Parathyroid adenoma (tissue), 2 donors: ENCODE results near the gene ISL2.

Source experiments
- H2AFZ ChIP-seq: fragments of 300-600 bp; sonication (generic); one replicate; pipeline ENCODE4 v1.7.0; 2017; ENCODE audit warnings: antibody characterized with exemption, mild to moderate bottlenecking
- H3K27ac ChIP-seq: fragments of 300-600 bp; sonication (generic); one replicate; pipeline ENCODE4 v1.7.0; 2017
- H3K27me3 ChIP-seq: fragments of 300-600 bp; sonication (generic); one replicate; pipeline ENCODE4 v1.7.0; 2017; ENCODE audit warnings: low read length; ENCODE audit not compliant: control insufficient read depth, insufficient read depth
- H3K36me3 ChIP-seq: fragments of 300-600 bp; sonication (generic); one replicate; pipeline ENCODE4 v1.7.0; 2017; ENCODE audit warnings: low read length; ENCODE audit not compliant: control insufficient read depth, insufficient read depth
- H3K4me1 ChIP-seq: fragments of 300-600 bp; sonication (generic); one replicate; pipeline ENCODE4 v1.7.0; 2017; ENCODE audit warnings: control low read depth
- H3K4me2 ChIP-seq: fragments of 300-600 bp; sonication (generic); one replicate; pipeline ENCODE4 v1.7.0; 2017; ENCODE audit warnings: low read length
- H3K4me3 ChIP-seq: fragments of 300-600 bp; sonication (generic); one replicate; pipeline ENCODE4 v1.7.0; 2017; ENCODE audit warnings: low read depth, low read length
- H3K79me2 ChIP-seq: fragments of 300-600 bp; sonication (generic); one replicate; pipeline ENCODE4 v1.7.0; 2017; ENCODE audit warnings: control low read depth
- H3K9ac ChIP-seq: fragments of 300-600 bp; sonication (generic); one replicate; pipeline ENCODE4 v1.7.0; 2017; ENCODE audit warnings: mild to moderate bottlenecking
- H3K9me3 ChIP-seq: fragments of 300-600 bp; sonication (generic); one replicate; pipeline ENCODE4 v1.7.0; 2017; ENCODE audit warnings: low read length; ENCODE audit not compliant: control insufficient read depth
- CTCF ChIP-seq: fragments of 300-600 bp; sonication (generic); IDR thresholded peaks from one replicate; pipeline ENCODE4 v1.7.0; 2017; ENCODE audit warnings: antibody characterized with exemption, mild to moderate bottlenecking
- donor health status: primary hyperparathyroidism.

Gene ISL2

DNA sequence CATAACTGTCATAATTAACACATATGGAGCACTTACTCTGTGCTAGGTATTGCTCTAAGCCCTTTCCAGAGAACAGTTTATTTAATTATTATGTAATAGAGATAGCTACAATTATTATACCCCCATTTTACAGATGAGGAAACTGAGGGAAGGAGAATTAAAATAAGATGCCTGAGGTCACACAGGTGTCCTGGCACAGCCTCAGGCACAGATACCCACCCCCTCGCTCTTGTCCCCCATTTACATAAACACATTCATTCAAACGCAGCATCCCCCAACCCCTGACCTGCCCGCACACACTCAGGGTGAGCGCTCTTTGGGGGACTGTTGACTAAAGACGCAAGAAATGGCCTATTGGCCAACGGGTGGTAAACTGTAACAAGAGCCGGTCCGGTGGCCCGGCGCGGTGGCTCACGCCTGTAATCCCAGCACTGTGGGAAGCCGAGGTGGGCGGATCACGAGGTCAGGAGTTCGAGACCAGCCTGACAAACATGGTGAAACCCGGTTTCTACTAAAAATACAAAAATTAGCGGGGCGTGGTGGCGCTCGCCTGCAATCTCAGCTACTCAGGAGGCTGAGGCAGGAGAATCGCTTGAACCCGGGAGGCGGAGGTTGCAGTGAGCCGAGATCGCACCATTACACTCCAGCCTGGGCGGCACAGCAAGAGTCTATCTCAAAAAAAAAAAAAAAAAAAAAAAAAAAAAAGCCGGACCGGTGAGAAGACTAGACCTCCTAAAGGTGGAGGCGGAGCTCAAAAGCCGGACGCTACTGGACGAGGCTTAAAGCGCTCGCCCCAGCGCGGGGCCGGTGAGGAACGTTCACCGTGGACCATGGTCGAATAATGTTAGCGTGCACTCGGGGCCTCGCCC, 1.9 kb upstream of the ISL2 start:
- no peak overlapping the region for H3K27ac ChIP-seq
- H3K9ac ChIP-seq = no peak overlapping the region
- no peaks in the 10 kb centered on the region for H3K79me2 ChIP-seq
- H3K4me1 ChIP-seq = no peaks in the 10 kb centered on the region
- no peaks in the 10 kb centered on the region for H3K36me3 ChIP-seq
- no peak overlapping the region for H2AFZ ChIP-seq
- H3K27me3 ChIP-seq = no peaks in the 10 kb centered on the region
- H3K4me2 ChIP-seq = no peak overlapping the region
- TF ChIP-seq CTCF = no peak
- no peaks in the 10 kb centered on the region for H3K9me3 ChIP-seq
- H3K4me3 ChIP-seq = no peak overlapping the region

DNA sequence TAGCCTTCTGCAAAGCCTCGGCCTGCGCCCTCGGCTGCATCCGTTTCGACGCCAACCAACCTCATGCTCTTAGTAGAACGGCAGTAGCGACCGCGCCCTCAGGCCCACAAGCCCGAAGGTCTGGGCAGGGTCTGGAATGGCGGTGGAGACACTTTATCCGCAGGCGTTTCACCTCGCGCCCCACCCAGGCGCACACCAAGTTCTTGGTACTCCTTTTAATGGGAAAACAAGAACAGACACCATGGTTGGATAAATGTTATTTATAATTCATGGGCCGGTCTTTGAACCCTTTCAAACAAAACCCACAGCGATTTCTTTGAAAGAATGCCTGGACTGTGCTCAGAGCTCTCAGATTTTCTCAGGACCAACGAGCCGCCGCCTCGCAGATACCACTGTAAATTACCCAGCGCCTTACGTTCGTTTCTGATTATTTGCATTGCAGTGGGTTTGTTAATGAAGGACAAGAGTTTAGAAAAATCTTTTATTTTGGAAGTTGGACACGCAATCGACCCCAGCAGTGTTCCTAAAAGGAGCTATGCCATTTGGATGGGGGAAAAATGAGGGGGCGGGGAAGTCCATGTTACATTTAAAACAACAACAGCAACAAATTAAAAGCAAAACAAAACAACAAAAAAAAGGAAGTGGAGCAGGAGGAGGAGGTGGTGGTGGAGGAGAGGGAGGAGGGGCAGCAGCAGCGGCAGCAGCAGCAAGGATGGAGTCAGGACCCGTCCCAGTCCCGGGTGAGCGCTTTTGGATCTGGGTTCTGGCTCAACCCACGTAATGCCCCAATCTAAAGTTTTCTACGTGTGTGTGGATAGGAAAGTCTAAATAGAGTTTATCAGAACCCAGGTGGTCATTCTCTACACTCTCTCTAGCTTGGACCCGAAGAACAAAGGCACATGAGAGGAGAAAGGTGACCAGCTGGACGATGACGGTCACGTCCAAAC, 993 bp upstream of the ISL2 start:
- Histone ChIP-seq H3K27ac (no peak overlapping the region), H3K4me2 (no peak overlapping the region), H3K4me1 (no peaks in the 10 kb centered on the region), H2AFZ (no peak overlapping the region), H3K4me3 (no peak overlapping the region), H3K9ac (no peak overlapping the region), H3K27me3 (no peaks in the 10 kb centered on the region), H3K36me3 (no peaks in the 10 kb centered on the region), H3K79me2 (no peaks in the 10 kb centered on the region), H3K9me3 (no peaks in the 10 kb centered on the region)
- no peak for TF ChIP-seq CTCF

DNA sequence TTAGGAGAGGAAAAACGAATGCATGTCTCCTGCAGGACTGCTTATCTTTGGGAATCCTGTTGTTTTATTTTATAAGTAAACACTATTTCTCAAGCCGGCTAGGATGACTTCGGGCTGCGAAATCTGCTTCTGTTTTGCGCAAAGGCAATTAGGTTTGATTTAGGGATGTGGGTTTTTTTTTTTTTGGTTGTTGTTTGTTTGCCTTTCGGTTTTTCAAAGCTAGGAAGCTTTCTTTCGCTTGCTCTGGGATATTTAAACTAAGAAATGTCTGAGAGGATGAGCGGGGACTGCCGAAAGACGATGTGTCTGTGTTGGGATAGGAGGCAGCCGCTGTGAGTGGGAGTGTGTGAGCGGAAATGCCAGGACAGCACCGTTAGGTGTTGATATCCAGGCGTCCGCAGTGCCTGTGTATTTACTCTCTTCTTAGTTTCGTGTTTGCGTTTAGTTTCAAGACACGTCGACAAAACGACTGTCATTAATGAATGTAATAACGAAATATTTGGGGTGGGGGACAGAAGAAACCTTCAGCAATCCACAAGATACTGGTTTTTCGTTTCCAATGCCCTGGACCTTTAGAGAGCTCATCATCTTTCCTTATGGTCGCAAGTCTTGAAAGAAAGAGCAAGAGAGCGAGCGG, 604 bp downstream of the ISL2 start:
- no peaks in the 10 kb centered on the region for H3K4me1 ChIP-seq
- peaks cover 2% of the 10 kb centered on the region for H3K27me3 ChIP-seq
- H3K9me3 ChIP-seq = no peaks in the 10 kb centered on the region
- H3K4me3 ChIP-seq = no peak overlapping the region
- no peak overlapping the region for H3K4me2 ChIP-seq
- H3K9ac ChIP-seq = no peak overlapping the region
- no peaks in the 10 kb centered on the region for H3K36me3 ChIP-seq
- H3K27ac ChIP-seq = no peak overlapping the region
- no peak for TF ChIP-seq CTCF
- no peaks in the 10 kb centered on the region for H3K79me2 ChIP-seq
- H2AFZ ChIP-seq = no peak overlapping the region

DNA sequence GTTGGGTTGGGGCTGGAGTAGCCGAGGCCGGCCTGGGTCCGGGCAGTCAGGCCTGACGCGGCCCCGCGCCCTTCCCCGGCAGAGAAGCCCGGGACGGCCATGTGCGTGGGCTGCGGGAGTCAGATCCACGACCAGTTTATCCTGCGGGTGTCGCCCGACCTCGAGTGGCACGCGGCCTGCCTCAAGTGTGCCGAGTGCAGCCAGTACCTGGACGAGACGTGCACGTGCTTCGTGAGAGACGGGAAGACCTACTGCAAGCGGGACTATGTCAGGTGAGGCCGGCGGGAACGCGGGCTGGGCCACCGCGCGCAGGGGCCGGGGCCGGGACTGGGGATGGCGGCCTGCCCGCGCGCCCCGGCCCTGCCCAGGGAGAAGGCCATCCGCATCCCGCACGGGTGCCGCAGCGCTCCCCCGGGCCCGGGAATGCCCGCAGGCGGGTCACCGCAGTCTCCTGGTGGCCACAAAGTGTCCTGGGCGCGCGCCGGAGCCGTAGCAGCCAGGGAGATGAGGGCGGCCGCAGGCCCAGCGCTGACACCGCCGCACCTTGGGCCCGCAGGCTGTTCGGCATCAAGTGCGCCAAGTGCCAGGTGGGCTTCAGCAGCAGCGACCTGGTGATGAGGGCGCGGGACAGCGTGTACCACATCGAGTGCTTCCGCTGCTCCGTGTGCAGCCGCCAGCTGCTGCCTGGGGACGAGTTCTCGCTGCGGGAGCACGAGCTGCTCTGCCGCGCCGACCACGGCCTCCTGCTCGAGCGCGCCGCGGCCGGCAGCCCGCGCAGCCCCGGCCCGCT, 1.3 kb downstream of the ISL2 start:
- H3K79me2 ChIP-seq = no peaks in the 10 kb centered on the region
- H3K9me3 ChIP-seq = no peaks in the 10 kb centered on the region
- H3K4me1 ChIP-seq = no peaks in the 10 kb centered on the region
- TF ChIP-seq CTCF = no peak
- H3K9ac ChIP-seq = no peak overlapping the region
- no peak overlapping the region for H3K27ac ChIP-seq
- no peak overlapping the region for H3K4me3 ChIP-seq
- H3K4me2 ChIP-seq = peak overlapping the region; percentile 49
- peaks cover 9% of the 10 kb centered on the region for H3K27me3 ChIP-seq
- no peak overlapping the region for H2AFZ ChIP-seq
- no peaks in the 10 kb centered on the region for H3K36me3 ChIP-seq
